K562 (cell line): ENCODE data around the gene GGPS1. TPM values are rescaled to one million over a fixed set of nuclear protein-coding genes. Genes with fewer than 3 reads are reported as not detected.

Experiments used
- CBX2 ChIP-seq: fragments of 200-600 bp; sonication (generic); IDR thresholded peaks from one replicate; pipeline ENCODE4 v1.6.1; 2012; ENCODE audit warnings: mild to moderate bottlenecking, low read length, inconsistent platforms; ENCODE audit not compliant: insufficient read depth, poor library complexity, severe bottlenecking
- CHD1 ChIP-seq: fragments of 200-600 bp; sonication (generic); IDR thresholded peaks from one replicate; pipeline ENCODE4 v1.6.1; 2012; ENCODE audit warnings: mild to moderate bottlenecking, moderate library complexity, low read length, inconsistent platforms
- GTF2E2 ChIP-seq: fragments of 200-800 bp; sonication (Bioruptor generic); IDR thresholded peaks from 2 replicates; pipeline ENCODE4 v1.6.1; 2016; ENCODE audit warnings: missing genetic modification characterization, missing compliant biosample characterization
- POLR3G ChIP-seq: IDR thresholded peaks from 2 replicates; pipeline ENCODE4 v1.6.1; 2011; ENCODE audit not compliant: insufficient read length, insufficient replicate concordance; ENCODE audit errors: extremely low read depth
- SMARCA4 ChIP-seq: fragments of 450-650 bp; IDR thresholded peaks from 2 replicates; pipeline ENCODE4 v1.6.1; 2016
- TAF1 ChIP-seq: IDR thresholded peaks from 2 replicates; pipeline ENCODE4 v1.6.1; 2011; ENCODE audit warnings: mild to moderate bottlenecking, low read length, moderate library complexity; ENCODE audit not compliant: insufficient read depth, control insufficient read depth, severe bottlenecking; ENCODE audit errors: extremely low read depth
- TRIM28 ChIP-seq: fragments of 450-650 bp; IDR thresholded peaks from 2 replicates; pipeline ENCODE4 v1.6.1; 2017
- ZBTB17 ChIP-seq: fragments of 450-650 bp; formaldehyde crosslinking; IDR thresholded peaks from 2 replicates; pipeline ENCODE4 v1.4.0; 2020; ENCODE audit warnings: mild to moderate bottlenecking
- ZBTB8A ChIP-seq: fragments of 450-650 bp; IDR thresholded peaks from 2 replicates; pipeline ENCODE4 v1.6.1; 2018; ENCODE audit warnings: mild to moderate bottlenecking, moderate library complexity; ENCODE audit not compliant: partially characterized antibody
- ZNF143 ChIP-seq: sonication (generic); formaldehyde crosslinking; IDR thresholded peaks from 2 replicates; pipeline ENCODE4 v1.9.0; 2022; ENCODE audit warnings: mild to moderate bottlenecking, missing genetic modification reagents
- ZNF324 ChIP-seq: fragments of 250-450 bp; sonication (Bioruptor Pico); IDR thresholded peaks from 2 replicates; pipeline ENCODE4 v1.4.0; 2020; ENCODE audit warnings: mild to moderate bottlenecking
- ZNF717 ChIP-seq: fragments of 250-450 bp; sonication (Bioruptor Pico); IDR thresholded peaks from 2 replicates; pipeline ENCODE4 v1.5.0; 2021
- polyA plus RNA-seq, 8 experiments: library from polyadenylated mRNA; depleted of rRNA in 4 of 8; stranded (reverse) in 5 of 8; unstranded in 3 of 8; fragments of >200 nt; fragmentation: Nextera tagmentation in 2 of 8; fragmentation: Illumina TruSeq in 1 of 8; extraction: Ambion mirVana in 2 of 8; extraction: Trizol in 1 of 8; gene quantifications; 2 replicates each; pipeline versions ENCODE4 v1.2.1 to v1.2.3, GENCODE V29; 2011 to 2014; ENCODE audit warnings: inconsistent platforms in 1 of 8, missing spikeins in 1 of 8
- total RNA-seq, 7 experiments: library from RNA; depleted of rRNA in 6 of 7; stranded (reverse); fragments of >200 nt in 6 of 7; fragmentation: Illumina TruSeq in 2 of 7; extraction: Trizol in 2 of 7; gene quantifications; 2 replicates each; pipeline versions ENCODE4 v1.2.1 to v1.2.3, GENCODE V29; 2011 to 2021; ENCODE audit warnings: low replicate concordance in 1 of 7
- TF ChIP-seq, protein P1 (sequence below): fragments of 250-450 bp; sonication (Bioruptor Pico); IDR thresholded peaks from 2 replicates; pipeline ENCODE4 v1.8.0; 2021; ENCODE audit warnings: borderline replicate concordance, mild to moderate bottlenecking, moderate library complexity; ENCODE audit not compliant: poor library complexity, severe bottlenecking
- TF ChIP-seq, protein P2 (sequence below): fragments of 250-450 bp; sonication (Bioruptor Pico); IDR thresholded peaks from 2 replicates; pipeline ENCODE4 v1.4.0; 2020; ENCODE audit warnings: mild to moderate bottlenecking, moderate library complexity
- TF ChIP-seq, protein P3 (sequence below): fragments of 450-650 bp; IDR thresholded peaks from 2 replicates; pipeline ENCODE4 v1.6.1; 2014; ENCODE audit warnings: low read depth, mild to moderate bottlenecking, moderate library complexity, borderline replicate concordance
- TF ChIP-seq, protein P4 (sequence below), 2 experiments: fragments of 450-650 bp; IDR thresholded peaks; 2 replicates each; pipeline ENCODE4 v1.6.1; 2016
- TF ChIP-seq, protein P5 (sequence below): fragments of 450-650 bp; formaldehyde crosslinking; IDR thresholded peaks from 2 replicates; pipeline ENCODE4 v1.4.0; 2020; ENCODE audit warnings: mild to moderate bottlenecking, moderate library complexity

The GGPS1 gene
- total and polyA plus RNA-seq, 9 of the 15 experiments (the other 6 are each of a cell fraction or from before 2014, with no cell fraction given), result 18.8 to 104 (median 56.3) TPM

DNA sequence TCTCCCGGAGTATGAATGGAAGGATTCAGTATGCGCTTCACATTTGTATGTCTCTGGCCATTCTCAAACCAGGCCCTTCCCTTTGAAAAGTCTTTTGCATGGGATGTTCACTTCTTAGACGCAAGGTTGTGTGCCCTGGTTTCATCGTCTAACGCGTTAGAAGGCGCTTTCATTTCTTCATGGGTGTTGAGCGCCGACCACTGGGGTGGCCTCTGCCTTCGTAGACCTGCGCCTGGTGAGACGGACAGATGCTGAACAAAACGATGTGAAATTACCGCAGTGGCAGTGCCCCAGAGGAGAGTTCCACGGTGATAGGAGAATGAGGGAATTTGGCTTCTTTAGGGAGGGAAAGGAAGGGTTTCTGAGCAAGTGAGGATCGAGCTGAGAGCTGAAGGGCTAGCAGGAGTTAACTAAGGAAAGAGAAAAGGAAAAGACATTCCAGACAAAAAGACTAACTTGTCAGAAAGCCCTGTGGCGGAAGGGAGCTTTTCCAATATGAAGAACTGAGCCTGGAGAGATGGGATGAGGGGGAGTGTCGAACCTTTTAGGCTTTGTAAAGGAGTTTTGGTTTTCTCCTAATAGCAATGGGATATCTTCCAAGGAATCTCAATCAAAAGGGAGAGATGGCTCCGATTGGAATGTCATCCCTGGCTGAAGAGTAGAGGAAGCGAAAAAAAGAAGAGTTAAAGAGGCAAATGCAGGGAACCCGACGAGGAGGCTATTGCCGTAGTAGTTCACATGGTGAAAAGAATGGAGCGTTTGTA lies 951 bp downstream of the GGPS1 start (continued):
- TF ChIP-seq, protein P1, sequence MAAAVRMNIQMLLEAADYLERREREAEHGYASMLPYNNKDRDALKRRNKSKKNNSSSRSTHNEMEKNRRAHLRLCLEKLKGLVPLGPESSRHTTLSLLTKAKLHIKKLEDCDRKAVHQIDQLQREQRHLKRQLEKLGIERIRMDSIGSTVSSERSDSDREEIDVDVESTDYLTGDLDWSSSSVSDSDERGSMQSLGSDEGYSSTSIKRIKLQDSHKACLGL, result peak; percentile 34
- TF ChIP-seq SMARCA4, result no peak; the same call in 1 of the 2 replicates
- TF ChIP-seq GTF2E2 (tag), result peak; percentile 77; the same call in 1 of the 2 replicates
- no peak for TF ChIP-seq CBX2
- no peak for TF ChIP-seq ZBTB17 (CRISPR knock-in tag)
- TF ChIP-seq, protein P2, sequence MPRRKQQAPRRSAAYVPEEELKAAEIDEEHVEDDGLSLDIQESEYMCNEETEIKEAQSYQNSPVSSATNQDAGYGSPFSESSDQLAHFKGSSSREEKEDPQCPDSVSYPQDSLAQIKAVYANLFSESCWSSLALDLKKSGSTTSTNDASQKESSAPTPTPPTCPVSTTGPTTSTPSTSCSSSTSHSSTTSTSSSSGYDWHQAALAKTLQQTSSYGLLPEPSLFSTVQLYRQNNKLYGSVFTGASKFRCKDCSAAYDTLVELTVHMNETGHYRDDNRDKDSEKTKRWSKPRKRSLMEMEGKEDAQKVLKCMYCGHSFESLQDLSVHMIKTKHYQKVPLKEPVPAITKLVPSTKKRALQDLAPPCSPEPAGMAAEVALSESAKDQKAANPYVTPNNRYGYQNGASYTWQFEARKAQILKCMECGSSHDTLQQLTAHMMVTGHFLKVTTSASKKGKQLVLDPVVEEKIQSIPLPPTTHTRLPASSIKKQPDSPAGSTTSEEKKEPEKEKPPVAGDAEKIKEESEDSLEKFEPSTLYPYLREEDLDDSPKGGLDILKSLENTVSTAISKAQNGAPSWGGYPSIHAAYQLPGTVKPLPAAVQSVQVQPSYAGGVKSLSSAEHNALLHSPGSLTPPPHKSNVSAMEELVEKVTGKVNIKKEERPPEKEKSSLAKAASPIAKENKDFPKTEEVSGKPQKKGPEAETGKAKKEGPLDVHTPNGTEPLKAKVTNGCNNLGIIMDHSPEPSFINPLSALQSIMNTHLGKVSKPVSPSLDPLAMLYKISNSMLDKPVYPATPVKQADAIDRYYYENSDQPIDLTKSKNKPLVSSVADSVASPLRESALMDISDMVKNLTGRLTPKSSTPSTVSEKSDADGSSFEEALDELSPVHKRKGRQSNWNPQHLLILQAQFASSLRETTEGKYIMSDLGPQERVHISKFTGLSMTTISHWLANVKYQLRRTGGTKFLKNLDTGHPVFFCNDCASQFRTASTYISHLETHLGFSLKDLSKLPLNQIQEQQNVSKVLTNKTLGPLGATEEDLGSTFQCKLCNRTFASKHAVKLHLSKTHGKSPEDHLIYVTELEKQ, result no peak
- TF ChIP-seq, protein P3, sequence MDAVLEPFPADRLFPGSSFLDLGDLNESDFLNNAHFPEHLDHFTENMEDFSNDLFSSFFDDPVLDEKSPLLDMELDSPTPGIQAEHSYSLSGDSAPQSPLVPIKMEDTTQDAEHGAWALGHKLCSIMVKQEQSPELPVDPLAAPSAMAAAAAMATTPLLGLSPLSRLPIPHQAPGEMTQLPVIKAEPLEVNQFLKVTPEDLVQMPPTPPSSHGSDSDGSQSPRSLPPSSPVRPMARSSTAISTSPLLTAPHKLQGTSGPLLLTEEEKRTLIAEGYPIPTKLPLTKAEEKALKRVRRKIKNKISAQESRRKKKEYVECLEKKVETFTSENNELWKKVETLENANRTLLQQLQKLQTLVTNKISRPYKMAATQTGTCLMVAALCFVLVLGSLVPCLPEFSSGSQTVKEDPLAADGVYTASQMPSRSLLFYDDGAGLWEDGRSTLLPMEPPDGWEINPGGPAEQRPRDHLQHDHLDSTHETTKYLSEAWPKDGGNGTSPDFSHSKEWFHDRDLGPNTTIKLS, result 0 out of 2 replicates have a peak, but pooled peaks have one; percentile 8
- TF ChIP-seq, protein P4, sequence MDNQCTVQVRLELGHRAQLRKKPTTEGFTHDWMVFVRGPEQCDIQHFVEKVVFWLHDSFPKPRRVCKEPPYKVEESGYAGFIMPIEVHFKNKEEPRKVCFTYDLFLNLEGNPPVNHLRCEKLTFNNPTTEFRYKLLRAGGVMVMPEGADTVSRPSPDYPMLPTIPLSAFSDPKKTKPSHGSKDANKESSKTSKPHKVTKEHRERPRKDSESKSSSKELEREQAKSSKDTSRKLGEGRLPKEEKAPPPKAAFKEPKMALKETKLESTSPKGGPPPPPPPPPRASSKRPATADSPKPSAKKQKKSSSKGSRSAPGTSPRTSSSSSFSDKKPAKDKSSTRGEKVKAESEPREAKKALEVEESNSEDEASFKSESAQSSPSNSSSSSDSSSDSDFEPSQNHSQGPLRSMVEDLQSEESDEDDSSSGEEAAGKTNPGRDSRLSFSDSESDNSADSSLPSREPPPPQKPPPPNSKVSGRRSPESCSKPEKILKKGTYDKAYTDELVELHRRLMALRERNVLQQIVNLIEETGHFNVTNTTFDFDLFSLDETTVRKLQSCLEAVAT (IDR thresholded peaks at IDR 0.05), result peak; percentile 39 to 63; a peak in 1 of 4 replicates
- TF ChIP-seq TAF1, result no peak
- no peak for TF ChIP-seq ZNF717 (CRISPR knock-in tag)
- no peak for TF ChIP-seq POLR3G
- TF ChIP-seq CHD1, result peak; percentile 92
- TF ChIP-seq TRIM28, result no peak
- TF ChIP-seq, protein P5, sequence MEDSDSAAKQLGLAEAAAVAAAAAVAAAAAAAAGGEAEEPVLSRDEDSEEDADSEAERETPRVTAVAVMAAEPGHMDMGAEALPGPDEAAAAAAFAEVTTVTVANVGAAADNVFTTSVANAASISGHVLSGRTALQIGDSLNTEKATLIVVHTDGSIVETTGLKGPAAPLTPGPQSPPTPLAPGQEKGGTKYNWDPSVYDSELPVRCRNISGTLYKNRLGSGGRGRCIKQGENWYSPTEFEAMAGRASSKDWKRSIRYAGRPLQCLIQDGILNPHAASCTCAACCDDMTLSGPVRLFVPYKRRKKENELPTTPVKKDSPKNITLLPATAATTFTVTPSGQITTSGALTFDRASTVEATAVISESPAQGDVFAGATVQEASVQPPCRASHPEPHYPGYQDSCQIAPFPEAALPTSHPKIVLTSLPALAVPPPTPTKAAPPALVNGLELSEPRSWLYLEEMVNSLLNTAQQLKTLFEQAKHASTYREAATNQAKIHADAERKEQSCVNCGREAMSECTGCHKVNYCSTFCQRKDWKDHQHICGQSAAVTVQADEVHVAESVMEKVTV, result no peak
- TF ChIP-seq ZBTB8A, result no peak
- no peak for TF ChIP-seq ZNF143 (CRISPR knock-in tag)
- TF ChIP-seq ZNF324, result peak; percentile 4; the same call in 1 of the 2 replicates
